HFFc6 (cell line): ENCODE data around the gene CSF1R. TPM values are rescaled to one million over a fixed set of nuclear protein-coding genes. Genes with fewer than 3 reads are reported as not detected.
A peak's percentile ranks its signal among the peaks of the same experiment; 100 is the strongest.

ENCODE experiments used
- DNase-seq: peaks from one replicate; pipeline ENCODE4 v3.0.0-alpha.2; 2018
- H3K27ac Mint-ChIP-seq: 2 replicates; pipeline ENCODE4 v1.8.0; 2020; ENCODE audit warnings: mild to moderate bottlenecking, mixed read lengths
- H3K27me3 Mint-ChIP-seq: 2 replicates; pipeline ENCODE4 v1.8.0; 2021; ENCODE audit warnings: mild to moderate bottlenecking, moderate library complexity, mixed read lengths; ENCODE audit not compliant: insufficient read depth
- H3K36me3 Mint-ChIP-seq: 2 replicates; pipeline ENCODE4 v1.8.0; 2021; ENCODE audit warnings: low read depth, mixed read lengths
- H3K4me1 Mint-ChIP-seq: 2 replicates; pipeline ENCODE4 v1.8.0; 2020; ENCODE audit warnings: low read depth, mixed read lengths
- H3K4me3 Mint-ChIP-seq: 2 replicates; pipeline ENCODE4 v1.8.0; 2020; ENCODE audit warnings: mild to moderate bottlenecking, moderate library complexity, mixed read lengths
- H3K9me3 Mint-ChIP-seq: 2 replicates; pipeline ENCODE4 v1.8.0; 2020; ENCODE audit warnings: mild to moderate bottlenecking, mixed read lengths
- CTCF ChIP-seq: fragments of 200-600 bp; sonication (generic); IDR thresholded peaks from 2 replicates; pipeline ENCODE4 v1.5.0; 2021; ENCODE audit warnings: antibody characterized with exemption, mild to moderate bottlenecking
- total RNA-seq, 6 experiments: library from RNA; stranded (reverse); fragmentation: NEBNext Ultra II Directional; extraction: Animal tissue kit (Norgen Biotek cat#: 25700); gene quantifications; 2 replicates in 1 of 6; 3 replicates in 5 of 6; pipeline ENCODE4 v1.2.3, GENCODE V29; 2021

The CSF1R gene
- total RNA-seq, 6 experiments from 2014 or later, result 0.26 to 1.5 (median 0.78) TPM

DNA sequence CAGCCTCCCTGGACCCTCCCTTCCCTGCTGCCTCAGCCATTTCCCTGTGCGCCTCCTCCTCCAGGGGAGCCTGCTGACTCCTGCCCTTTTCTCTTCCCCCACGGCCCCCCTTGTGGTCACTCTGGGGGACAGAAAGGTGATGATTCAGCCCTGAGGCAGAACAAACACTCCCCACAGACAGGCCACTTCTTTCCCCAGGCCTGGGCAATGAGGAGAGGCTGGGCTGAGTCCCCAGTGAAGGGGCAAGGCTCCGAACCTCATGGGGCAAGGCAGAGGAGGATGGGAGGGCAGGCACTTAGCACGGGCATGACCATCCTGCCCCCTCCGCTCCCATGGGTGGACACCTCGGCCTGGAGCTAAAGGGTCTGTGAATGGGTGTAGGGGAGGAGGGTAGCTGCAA lies 21.0 kb downstream of the CSF1R start:
- peak; percentile 74 for DNase-seq
- Mint-ChIP-seq H3K27me3 (no peaks in the 10 kb centered on the region; the same call in 1 of the 2 replicates), H3K36me3 (no peaks in the 10 kb centered on the region), H3K27ac (peak overlapping the region; percentile 96), H3K9me3 (no peaks in the 10 kb centered on the region), H3K4me1 (peaks cover 65% of the 10 kb centered on the region), H3K4me3 (peak overlapping the region; percentile 72)
- peak; percentile 65 for TF ChIP-seq CTCF

GRCh38 chr5:150064681-150065220 lies 21.6 kb downstream of the CSF1R start:
- Mint-ChIP-seq H3K4me3 (peak overlapping the region; percentile 72), H3K27ac (peak overlapping the region; percentile 96), H3K36me3 (no peaks in the 10 kb centered on the region), H3K27me3 (no peaks in the 10 kb centered on the region; the same call in 1 of the 2 replicates), H3K9me3 (no peaks in the 10 kb centered on the region), H3K4me1 (peaks cover 65% of the 10 kb centered on the region)
- no peak for DNase-seq
- TF ChIP-seq CTCF, result no peak

DNA sequence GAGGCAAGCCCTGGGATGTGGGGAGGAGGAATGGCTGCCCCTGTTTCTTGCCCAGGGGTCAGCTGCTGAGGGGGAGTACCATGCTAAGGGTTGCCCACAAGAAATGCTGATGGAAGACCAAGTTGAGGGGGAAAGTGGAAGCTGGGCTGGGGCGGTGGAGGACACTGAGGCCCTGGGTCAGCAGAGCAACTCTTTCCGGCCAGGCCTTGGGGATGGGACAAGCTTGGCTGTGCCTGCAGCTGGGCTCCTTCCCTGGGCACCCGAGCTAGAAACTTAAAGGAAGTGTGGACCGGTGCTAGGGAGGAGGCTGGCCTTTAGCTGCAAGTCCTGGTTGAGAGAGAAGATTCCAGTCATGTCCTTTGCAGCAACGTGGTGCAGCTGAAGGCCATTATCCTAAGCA lies 22.7 kb downstream of the CSF1R start:
- no peaks in the 10 kb centered on the region; the same call in 1 of the 2 replicates for H3K27me3 Mint-ChIP-seq
- H3K9me3 Mint-ChIP-seq, result no peaks in the 10 kb centered on the region
- peaks cover 73% of the 10 kb centered on the region for H3K4me1 Mint-ChIP-seq

GRCh38 chr5:150062216-150062922 lies 24.0 kb downstream of the CSF1R start:
- 0 out of 2 replicates have a peak, but pooled peaks have one; percentile 13 for TF ChIP-seq CTCF
- DNase-seq, result peak; percentile 17
- Mint-ChIP-seq H3K9me3 (no peaks in the 10 kb centered on the region), H3K27me3 (no peaks in the 10 kb centered on the region; the same call in 1 of the 2 replicates), H3K27ac (no peak overlapping the region), H3K4me3 (no peak overlapping the region), H3K4me1 (peaks cover 73% of the 10 kb centered on the region), H3K36me3 (no peaks in the 10 kb centered on the region)

More for the DNA sequence above, 22.7 kb downstream of the CSF1R start:
- no peak for TF ChIP-seq CTCF
- Mint-ChIP-seq H3K36me3 (no peaks in the 10 kb centered on the region), H3K4me3 (no peak overlapping the region), H3K27ac (no peak overlapping the region)
- DNase-seq, result no peak

GRCh38 chr5:150061538-150061995 lies 24.8 kb downstream of the CSF1R start:
- DNase-seq, result no peak
- H3K9me3 Mint-ChIP-seq, result no peaks in the 10 kb centered on the region
- no peak overlapping the region for H3K4me3 Mint-ChIP-seq
- TF ChIP-seq CTCF, result no peak
- peaks cover 5% of the 10 kb centered on the region; the same call in 1 of the 2 replicates for H3K36me3 Mint-ChIP-seq
- H3K27me3 Mint-ChIP-seq, result peaks cover 3% of the 10 kb centered on the region; the same call in 1 of the 2 replicates
- H3K4me1 Mint-ChIP-seq, result peaks cover 72% of the 10 kb centered on the region
- no peak overlapping the region for H3K27ac Mint-ChIP-seq
